Superior temporal gyrus (tissue), 1 donor: ENCODE measurements around the gene TAAR9.

Experiments
- DNase-seq: peaks from one replicate; pipeline ENCODE4 v3.0.0-alpha.2; 2016; ENCODE audit errors: extremely low spot score

TAAR9 gene

GRCh38 chr6:132587424-132587823 is 49.3 kb downstream of the TAAR9 start:
- no peak for DNase-seq
